Spleen (tissue), 7 donors: ENCODE measurements around the gene SMIM14.

Experiments
- CTCF ChIP-seq, 11 experiments: fragments of 200-600 bp in 7 of 11; fragments of 450-650 bp in 4 of 11; sonication (generic) in 4 of 11; IDR thresholded peaks in 8 of 11; conservative IDR thresholded peaks in 3 of 11; 1 replicate in 7 of 11; 2 replicates in 4 of 11; pipeline versions ENCODE4 v1.4.0 to v1.8.0; 2016 to 2021; ENCODE audit warnings: antibody characterized with exemption in 11 of 11, inconsistent platforms in 4 of 11, mild to moderate bottlenecking in 1 of 11
- POLR2A ChIP-seq, 3 donors: fragments of 450-650 bp; IDR thresholded peaks; one replicate each; pipeline ENCODE4 v1.5.1; 2017; ENCODE audit warnings: antibody characterized with exemption in 3 of 3, mild to moderate bottlenecking in 1 of 3
- POLR2AphosphoS5 ChIP-seq, 3 donors: sonication (generic); formaldehyde crosslinking; IDR thresholded peaks; one replicate each; pipeline ENCODE4 v1.5.1; 2017; ENCODE audit warnings: antibody characterized with exemption in 3 of 3
- donor health status: DM: no; HTN: no; CAD: no; lungs with moderate emphysema.
- donor health status: DM: no; HTN: no; CAD: no.
- donor health status: DM: no; HTN: no; CAD: no.

GRCh38 chr4:39616651-39617050 is 22.0 kb downstream of the SMIM14 start:
- no peak for TF ChIP-seq CTCF (IDR thresholded peaks at IDR 0.05 in 8 of 11, conservative IDR thresholded peaks at IDR 0.05 in 3 of 11)
- TF ChIP-seq POLR2A (IDR thresholded peaks at IDR 0.05): no peak
- no peak for TF ChIP-seq POLR2AphosphoS5 (IDR thresholded peaks at IDR 0.05)
